ENCODE data around the gene DCLRE1B.

DNA sequence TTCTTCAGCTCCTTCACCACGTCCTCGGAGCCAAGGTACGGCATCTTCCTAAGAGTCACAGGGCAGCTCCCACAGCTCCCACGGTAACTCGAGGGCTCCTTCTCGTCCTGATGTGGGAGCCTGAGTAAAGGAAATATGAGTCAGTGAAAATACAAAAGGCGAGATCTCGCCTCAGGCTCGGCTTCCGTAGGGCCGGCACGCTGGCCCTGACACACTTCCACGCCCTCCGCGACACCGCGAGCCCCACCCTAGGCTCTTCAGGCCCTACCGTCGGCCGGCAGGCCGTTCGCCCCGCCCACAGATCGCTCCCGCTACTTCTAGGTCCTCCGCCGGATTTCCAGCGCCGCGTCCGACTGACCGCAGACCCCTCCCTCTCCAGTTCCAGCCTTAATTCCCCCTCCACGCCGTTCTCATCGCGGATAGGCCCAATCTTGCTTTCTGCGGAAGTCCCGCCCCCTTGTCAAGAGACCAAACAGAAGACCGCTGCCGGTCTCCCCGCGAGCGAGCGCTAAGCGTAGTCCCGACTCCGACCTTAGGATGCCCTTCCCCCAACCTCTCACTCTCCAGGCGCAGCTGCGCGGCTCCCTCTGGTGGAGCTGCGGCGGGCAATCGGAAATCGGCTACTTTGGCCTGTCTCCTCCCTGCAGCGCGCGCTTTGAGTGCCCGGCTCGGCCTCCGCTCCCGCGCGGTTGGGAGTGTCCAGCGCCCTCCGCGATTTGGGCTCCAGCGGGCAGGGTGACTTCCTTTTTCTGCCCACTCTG lies at the start of gene DCLRE1B, which contains the start of gene AP4B1:
- TF ChIP-seq GATA2 (IDR thresholded peaks at IDR 0.05; ENCODE audit: low read depth, low read length), result no peak; the same call in 1 of the 2 replicates
- no peak for TF ChIP-seq GATA3 (IDR thresholded peaks at IDR 0.05; ENCODE audit: low read depth, low read length)

Measured in SH-SY5Y (cell line).